T-helper 2 cell treated with Interferon-gamma antibody and Interleukin-4, amounts not matched to agents 5 μg/mL and 100 μg/mL, for 36 hours (primary cell): ENCODE results near the gene ADIPOR2.

Experiments used
- DNase-seq: peaks from one replicate; pipeline ENCODE4 v3.0.0; 2021; ENCODE audit warnings: low spot score
- H3K27ac Mint-ChIP-seq: one replicate; pipeline ENCODE4 v1.8.0; 2021; ENCODE audit warnings: mild to moderate bottlenecking, mixed read lengths
- H3K27me3 Mint-ChIP-seq: one replicate; pipeline ENCODE4 v1.8.0; 2021; ENCODE audit warnings: low read depth, mixed read lengths
- H3K36me3 Mint-ChIP-seq: one replicate; pipeline ENCODE4 v1.8.0; 2021; ENCODE audit warnings: low read depth, mixed read lengths
- H3K4me1 Mint-ChIP-seq: one replicate; pipeline ENCODE4 v1.8.0; 2021; ENCODE audit warnings: low read depth, mixed read lengths
- H3K4me3 Mint-ChIP-seq: one replicate; pipeline ENCODE4 v1.8.0; 2022; ENCODE audit warnings: mild to moderate bottlenecking, moderate library complexity, mixed read lengths
- H3K9me3 Mint-ChIP-seq: one replicate; pipeline ENCODE4 v1.8.0; 2021; ENCODE audit warnings: mixed read lengths

Gene ADIPOR2

GRCh38 chr12:1823237-1823636 lies 132.4 kb downstream of the ADIPOR2 start:
- Mint-ChIP-seq H3K9me3 (no peaks in the 10 kb centered on the region), H3K36me3 (no peaks in the 10 kb centered on the region), H3K4me1 (no peaks in the 10 kb centered on the region), H3K27me3 (peaks cover 25% of the 10 kb centered on the region), H3K27ac (no peak overlapping the region), H3K4me3 (no peak overlapping the region)
- DNase-seq: no peak

- H3K36me3 Mint-ChIP-seq: no peaks in the 10 kb centered on the region
- peaks cover 9% of the 10 kb centered on the region for H3K27me3 Mint-ChIP-seq
- DNase-seq: no peak
- H3K4me1 Mint-ChIP-seq: no peaks in the 10 kb centered on the region
- H3K27ac Mint-ChIP-seq: no peak overlapping the region
- H3K9me3 Mint-ChIP-seq: no peaks in the 10 kb centered on the region
- H3K4me3 Mint-ChIP-seq: no peak overlapping the region
Observed at GRCh38 chr12:1825382-1826102, 134.7 kb downstream of the ADIPOR2 start.

- peaks cover 8% of the 10 kb centered on the region for H3K27me3 Mint-ChIP-seq
- H3K4me3 Mint-ChIP-seq: no peak overlapping the region
- H3K9me3 Mint-ChIP-seq: no peaks in the 10 kb centered on the region
- H3K4me1 Mint-ChIP-seq: no peaks in the 10 kb centered on the region
- no peaks in the 10 kb centered on the region for H3K36me3 Mint-ChIP-seq
- H3K27ac Mint-ChIP-seq: no peak overlapping the region
- no peak for DNase-seq
Observed at GRCh38 chr12:1826401-1826800, 135.5 kb downstream of the ADIPOR2 start.

- Mint-ChIP-seq H3K27me3 (peaks cover 8% of the 10 kb centered on the region), H3K27ac (no peak overlapping the region), H3K9me3 (no peaks in the 10 kb centered on the region), H3K36me3 (no peaks in the 10 kb centered on the region), H3K4me1 (no peaks in the 10 kb centered on the region), H3K4me3 (no peak overlapping the region)
- DNase-seq: no peak
Observed at GRCh38 chr12:1826867-1827705, 136.2 kb downstream of the ADIPOR2 start.

GRCh38 chr12:1827826-1828805 lies 137.2 kb downstream of the ADIPOR2 start:
- no peaks in the 10 kb centered on the region for H3K36me3 Mint-ChIP-seq
- H3K27ac Mint-ChIP-seq: no peak overlapping the region
- peaks cover 8% of the 10 kb centered on the region for H3K27me3 Mint-ChIP-seq
- no peaks in the 10 kb centered on the region for H3K9me3 Mint-ChIP-seq
- no peaks in the 10 kb centered on the region for H3K4me1 Mint-ChIP-seq
- DNase-seq: no peak
- no peak overlapping the region for H3K4me3 Mint-ChIP-seq

GRCh38 chr12:1828856-1829255 lies 138.0 kb downstream of the ADIPOR2 start:
- no peaks in the 10 kb centered on the region for H3K36me3 Mint-ChIP-seq
- peaks cover 8% of the 10 kb centered on the region for H3K27me3 Mint-ChIP-seq
- no peak for DNase-seq
- no peak overlapping the region for H3K27ac Mint-ChIP-seq
- no peaks in the 10 kb centered on the region for H3K4me1 Mint-ChIP-seq
- H3K9me3 Mint-ChIP-seq: no peaks in the 10 kb centered on the region
- H3K4me3 Mint-ChIP-seq: no peak overlapping the region

GRCh38 chr12:1829306-1829900 lies 138.5 kb downstream of the ADIPOR2 start:
- H3K36me3 Mint-ChIP-seq: no peaks in the 10 kb centered on the region
- H3K4me3 Mint-ChIP-seq: no peak overlapping the region
- no peaks in the 10 kb centered on the region for H3K9me3 Mint-ChIP-seq
- DNase-seq: no peak
- H3K27me3 Mint-ChIP-seq: peaks cover 8% of the 10 kb centered on the region
- no peaks in the 10 kb centered on the region for H3K4me1 Mint-ChIP-seq
- no peak overlapping the region for H3K27ac Mint-ChIP-seq

GRCh38 chr12:1830401-1830845 lies 139.6 kb downstream of the ADIPOR2 start:
- H3K9me3 Mint-ChIP-seq: no peaks in the 10 kb centered on the region
- no peak for DNase-seq
- no peaks in the 10 kb centered on the region for H3K36me3 Mint-ChIP-seq
- peaks cover 8% of the 10 kb centered on the region for H3K27me3 Mint-ChIP-seq
- no peak overlapping the region for H3K4me3 Mint-ChIP-seq
- H3K27ac Mint-ChIP-seq: no peak overlapping the region
- H3K4me1 Mint-ChIP-seq: no peaks in the 10 kb centered on the region

- H3K9me3 Mint-ChIP-seq: no peaks in the 10 kb centered on the region
- H3K4me1 Mint-ChIP-seq: no peaks in the 10 kb centered on the region
- no peak overlapping the region for H3K4me3 Mint-ChIP-seq
- no peaks in the 10 kb centered on the region for H3K36me3 Mint-ChIP-seq
- H3K27ac Mint-ChIP-seq: no peak overlapping the region
- DNase-seq: no peak
- H3K27me3 Mint-ChIP-seq: peaks cover 8% of the 10 kb centered on the region
Observed at GRCh38 chr12:1830981-1831963, 140.4 kb downstream of the ADIPOR2 start.

- Mint-ChIP-seq H3K27me3 (peaks cover 8% of the 10 kb centered on the region), H3K36me3 (no peaks in the 10 kb centered on the region), H3K4me1 (no peaks in the 10 kb centered on the region), H3K9me3 (no peaks in the 10 kb centered on the region), H3K4me3 (no peak overlapping the region), H3K27ac (no peak overlapping the region)
- DNase-seq: no peak
Observed at GRCh38 chr12:1832801-1833595, 142.1 kb downstream of the ADIPOR2 start.

GRCh38 chr12:1833596-1834028 lies 142.7 kb downstream of the ADIPOR2 start:
- no peaks in the 10 kb centered on the region for H3K4me1 Mint-ChIP-seq
- H3K4me3 Mint-ChIP-seq: no peak overlapping the region
- no peaks in the 10 kb centered on the region for H3K36me3 Mint-ChIP-seq
- H3K9me3 Mint-ChIP-seq: no peaks in the 10 kb centered on the region
- H3K27ac Mint-ChIP-seq: no peak overlapping the region
- H3K27me3 Mint-ChIP-seq: peaks cover 8% of the 10 kb centered on the region
- DNase-seq: no peak
